DMS79 treated with DMSO at 0.1 percent for 48 hours (cell line): ENCODE data around the gene NUCB2.
A peak's percentile ranks its signal among the peaks of the same experiment; 100 is the strongest.

Source experiments
- DNase-seq: peaks from one replicate; lab custom pipeline; 2025; lab: John Stamatoyannopoulos, UW

The NUCB2 gene

GRCh38 chr11:17333799-17334586, 57.5 kb downstream of the NUCB2 start:
- DNase-seq, result no peak

GRCh38 chr11:17343257-17343656, 66.7 kb downstream of the NUCB2 start:
- no peak for DNase-seq

- DNase-seq, result no peak
Observed at GRCh38 chr11:17343907-17344306, 67.4 kb downstream of the NUCB2 start.

- DNase-seq, result no peak
Observed at GRCh38 chr11:17347676-17348075, 71.1 kb downstream of the NUCB2 start.

GRCh38 chr11:17350455-17351171, 74.1 kb downstream of the NUCB2 start:
- DNase-seq, result no peak

- no peak for DNase-seq
Observed at GRCh38 chr11:17351172-17351509, 74.6 kb downstream of the NUCB2 start.

GRCh38 chr11:17351510-17352176, 75.1 kb downstream of the NUCB2 start, which contains the start of gene NCR3LG1:
Gene NCR3LG1, plus strand, starts transcription at chr11:17351800. Its CDS starts 170 bp downstream, at chr11:17351970.
- peak; percentile 63 for DNase-seq

- DNase-seq, result peak; percentile 63
Observed at GRCh38 chr11:17352950-17353820, 76.6 kb downstream of the NUCB2 start.

GRCh38 chr11:17353821-17354600, 77.5 kb downstream of the NUCB2 start:
- DNase-seq, result peak; percentile 45

- DNase-seq, result peak; percentile 58
Observed at GRCh38 chr11:17354601-17354991, 78.1 kb downstream of the NUCB2 start.

- DNase-seq, result no peak
Observed at GRCh38 chr11:17366495-17366894, 90.0 kb downstream of the NUCB2 start.

GRCh38 chr11:17368551-17368950, 92.0 kb downstream of the NUCB2 start:
- DNase-seq, result no peak

- DNase-seq, result no peak
Observed at GRCh38 chr11:17369094-17369493, 92.6 kb downstream of the NUCB2 start.

GRCh38 chr11:17369684-17370243, 93.2 kb downstream of the NUCB2 start:
- no peak for DNase-seq

GRCh38 chr11:17371614-17372013, 95.1 kb downstream of the NUCB2 start:
- no peak for DNase-seq

- DNase-seq, result no peak
Observed at GRCh38 chr11:17375547-17375946, 99.0 kb downstream of the NUCB2 start.

GRCh38 chr11:17376493-17376892, 100.0 kb downstream of the NUCB2 start:
- DNase-seq, result no peak

GRCh38 chr11:17378655-17379054, 102.1 kb downstream of the NUCB2 start:
- DNase-seq, result no peak

GRCh38 chr11:17379383-17380180, 103.0 kb downstream of the NUCB2 start:
- DNase-seq, result no peak

- no peak for DNase-seq
Observed at GRCh38 chr11:17381156-17381555, 104.6 kb downstream of the NUCB2 start.
